ENCODE data around the gene GMDS. TPM values are rescaled to one million over a fixed set of nuclear protein-coding genes. Genes with fewer than 3 reads are reported as not detected.

The GMDS gene
- total RNA-seq, 1 donor from 2014 or later: 25.7 TPM

GRCh38 chr6:2034256-2034655, 211.1 kb downstream of the GMDS start:
- DNase-seq: no peak

- no peak for DNase-seq
These were observed 211.9 kb downstream of the GMDS start for GRCh38 chr6:2033544-2033943.

- DNase-seq: no peak
These were observed 214.6 kb downstream of the GMDS start for GRCh38 chr6:2030682-2031244.

GRCh38 chr6:2029952-2030351, 215.5 kb downstream of the GMDS start:
- no peak for DNase-seq

- no peak for DNase-seq
These were observed 216.1 kb downstream of the GMDS start for GRCh38 chr6:2029130-2029794.

GRCh38 chr6:2028457-2029038, 216.9 kb downstream of the GMDS start:
- DNase-seq: no peak

- DNase-seq: no peak
These were observed 219.3 kb downstream of the GMDS start for GRCh38 chr6:2026133-2026532.

- DNase-seq: peak; percentile 91
These were observed 223.7 kb downstream of the GMDS start for GRCh38 chr6:2021713-2022125.

- DNase-seq: no peak
These were observed 224.5 kb downstream of the GMDS start for GRCh38 chr6:2020909-2021308.

GRCh38 chr6:2019051-2019450, 226.4 kb downstream of the GMDS start:
- no peak for DNase-seq

GRCh38 chr6:2016040-2016439, 229.4 kb downstream of the GMDS start:
- DNase-seq: no peak

GRCh38 chr6:2008383-2008976, 236.9 kb downstream of the GMDS start:
- no peak for DNase-seq

GRCh38 chr6:2007165-2007564, 238.2 kb downstream of the GMDS start:
- no peak for DNase-seq

GRCh38 chr6:2004888-2005287, 240.5 kb downstream of the GMDS start:
- DNase-seq: no peak

- no peak for DNase-seq
These were observed 244.4 kb downstream of the GMDS start for GRCh38 chr6:2000962-2001361.

GRCh38 chr6:1997702-1998101, 247.7 kb downstream of the GMDS start:
- DNase-seq: no peak

- no peak for DNase-seq
These were observed 249.8 kb downstream of the GMDS start for GRCh38 chr6:1995636-1996035.

GRCh38 chr6:1993042-1993441, 252.4 kb downstream of the GMDS start:
- DNase-seq: no peak

GRCh38 chr6:1991332-1991878, 254.0 kb downstream of the GMDS start:
- no peak for DNase-seq

GRCh38 chr6:1988843-1989242, 256.6 kb downstream of the GMDS start:
- DNase-seq: no peak

- no peak for DNase-seq
These were observed 257.8 kb downstream of the GMDS start for GRCh38 chr6:1987640-1988039.

GRCh38 chr6:1986454-1987243, 258.8 kb downstream of the GMDS start:
- peak; percentile 24 for DNase-seq

Measured in tongue (tissue), 2 donors.